Measurements from ENCODE around the gene TACR2. TPM values are rescaled to one million over a fixed set of nuclear protein-coding genes. Genes with fewer than 3 reads are reported as not detected.

The TACR2 gene
- polyA plus RNA-seq, 3 donors: 0.19 to 0.23 (median 0.20) TPM

GRCh38 chr10:69385454-69386350, 31.0 kb downstream of the TACR2 start:
- Mint-ChIP-seq H3K36me3 (peaks cover 88 to 99% of the 10 kb centered on the region in 2 donors), H3K9me3 (peaks cover 0 to 2% (median 0%) of the 10 kb centered on the region in 7 donors), H3K27ac (peak overlapping the region in 1 of 7 donors; percentile 13), H3K4me1 (peaks cover 3% of the 10 kb centered on the region), H3K27me3 (ENCODE audit: low read depth in 3 of 3) (no peaks in the 10 kb centered on the region), H3K4me3 (no peak overlapping the region)
- Histone ChIP-seq H3K4me2 (replicated peaks; ENCODE audit: extremely low read depth, low read length, poor library complexity, severe bottlenecking) (no peak overlapping the region), H3K36me3 (replicated peaks in 1 of 2; ENCODE audit: control insufficient read depth in 1 of 2, insufficient read depth in 2 of 2, low read length in 2 of 2) (peaks cover 94 to 99% of the 10 kb centered on the region in 2 donors), H4K20me1 (ENCODE audit: insufficient read depth, low read length) (peaks cover 49% of the 10 kb centered on the region), H2AFZ (ENCODE audit: insufficient read depth, low read depth, low read length, poor library complexity, severe bottlenecking) (no peak overlapping the region), H3K4me3 (replicated peaks in 1 of 3; ENCODE audit: low read depth in 2 of 3, low read length in 3 of 3) (no peak overlapping the region), H3K27me3 (ENCODE audit: control insufficient read depth in 2 of 2, insufficient read depth in 2 of 2, low read length in 2 of 2) (no peaks in the 10 kb centered on the region), H3K27ac (ENCODE audit: low read depth in 1 of 2, low read length in 2 of 2) (peak overlapping the region in 1 of 2 donors; percentile 20), H3K4me1 (ENCODE audit: control insufficient read depth in 1 of 2, insufficient read depth in 2 of 2, low read length in 2 of 2) (peaks cover 0 to 3% of the 10 kb centered on the region in 2 donors), H3K9me3 (replicated peaks in 1 of 2; ENCODE audit: control insufficient read depth in 1 of 2, insufficient read depth in 1 of 2, low read length in 2 of 2) (no peaks in the 10 kb centered on the region), H3K79me2 (ENCODE audit: insufficient read depth, low read length) (peaks cover 5% of the 10 kb centered on the region), H3K9ac (ENCODE audit: insufficient read depth, low read length, poor library complexity, severe bottlenecking) (no peak overlapping the region)
- intact Hi-C loops (cut with micrococcal nuclease): no loop called here
- WGBS (ENCODE audit: insufficient coverage): 98% methylated on average over 7 of the region's 11 CpGs
- no peak for DNase-seq
- no peak for TF ChIP-seq CTCF (IDR thresholded peaks at IDR 0.05)

GRCh38 chr10:69384320-69384719, 32.4 kb downstream of the TACR2 start:
- TF ChIP-seq CTCF (IDR thresholded peaks at IDR 0.05): no peak
- no peaks in the 10 kb centered on the region for H3K4me1 Mint-ChIP-seq
- no peak for DNase-seq
- no peak overlapping the region for H3K27ac ChIP-seq (ENCODE audit: low read depth in 1 of 2, low read length in 2 of 2)
- H3K4me2 ChIP-seq (replicated peaks; ENCODE audit: extremely low read depth, low read length, poor library complexity, severe bottlenecking): no peak overlapping the region
- H3K36me3 Mint-ChIP-seq: peaks cover 89 to 98% of the 10 kb centered on the region in 2 donors
- intact Hi-C loops (cut with micrococcal nuclease): no loop called here
- no peaks in the 10 kb centered on the region for H3K9me3 ChIP-seq (replicated peaks in 1 of 2; ENCODE audit: control insufficient read depth in 1 of 2, insufficient read depth in 1 of 2, low read length in 2 of 2)
- no peak overlapping the region for H3K27ac Mint-ChIP-seq
- H2AFZ ChIP-seq (ENCODE audit: insufficient read depth, low read depth, low read length, poor library complexity, severe bottlenecking): no peak overlapping the region
- H3K9ac ChIP-seq (ENCODE audit: insufficient read depth, low read length, poor library complexity, severe bottlenecking): no peak overlapping the region
- no peaks in the 10 kb centered on the region for H3K4me1 ChIP-seq (ENCODE audit: control insufficient read depth in 1 of 2, insufficient read depth in 2 of 2, low read length in 2 of 2)
- H3K4me3 ChIP-seq (replicated peaks in 1 of 3; ENCODE audit: low read depth in 2 of 3, low read length in 3 of 3): no peak overlapping the region
- H3K79me2 ChIP-seq (ENCODE audit: insufficient read depth, low read length): peaks cover 9% of the 10 kb centered on the region
- no peaks in the 10 kb centered on the region for H3K27me3 ChIP-seq (ENCODE audit: control insufficient read depth in 2 of 2, insufficient read depth in 2 of 2, low read length in 2 of 2)
- H3K27me3 Mint-ChIP-seq (ENCODE audit: low read depth in 3 of 3): no peaks in the 10 kb centered on the region
- H3K4me3 Mint-ChIP-seq: no peak overlapping the region
- peaks cover 94 to 99% of the 10 kb centered on the region in 2 donors for H3K36me3 ChIP-seq (replicated peaks in 1 of 2; ENCODE audit: control insufficient read depth in 1 of 2, insufficient read depth in 2 of 2, low read length in 2 of 2)
- H3K9me3 Mint-ChIP-seq: peaks cover 0 to 2% (median 0%) of the 10 kb centered on the region in 7 donors
- WGBS (ENCODE audit: insufficient coverage): 97% methylated on average over 9 of the region's 10 CpGs
- peaks cover 50% of the 10 kb centered on the region for H4K20me1 ChIP-seq (ENCODE audit: insufficient read depth, low read length)
